Mesodermal cell (in vitro differentiated cells): ENCODE results near the gene CAPRIN1.
"Not testable (repeated sequence)": the region's sequence is repeated elsewhere in the genome, so short reads cannot be mapped to it uniquely, and the experiment has no call there.

Experiments used
- H3K27ac ChIP-seq: 2 replicates; pipeline ENCODE4 v1.7.0; 2013; ENCODE audit warnings: mild to moderate bottlenecking, low read depth, low read length, moderate library complexity; ENCODE audit not compliant: severe bottlenecking
- H3K36me3 ChIP-seq: 2 replicates; pipeline ENCODE4 v1.7.1; 2013; ENCODE audit warnings: mild to moderate bottlenecking, low read length, moderate library complexity; ENCODE audit not compliant: control insufficient read depth, insufficient read depth
- H3K4me1 ChIP-seq: one replicate; pipeline ENCODE4 v1.7.1; 2013; ENCODE audit warnings: mild to moderate bottlenecking, low read length; ENCODE audit not compliant: insufficient read depth, control insufficient read depth, poor library complexity, severe bottlenecking
- H3K4me3 ChIP-seq: 2 replicates; pipeline ENCODE4 v1.7.0; 2013; ENCODE audit warnings: low read length, control low read depth, mild to moderate bottlenecking; ENCODE audit not compliant: insufficient read depth, poor library complexity, severe bottlenecking; ENCODE audit errors: extremely low read depth
- H3K9me3 ChIP-seq: 2 replicates; pipeline ENCODE4 v1.7.1; 2013; ENCODE audit warnings: mild to moderate bottlenecking, low read length, moderate library complexity; ENCODE audit not compliant: control insufficient read depth
- WGBS, 2 experiments: methylation state at CpG; one replicate each; pipeline ENCODE4 v1.1.5; 2013; ENCODE audit warnings: missing lambda C conversion rate in 2 of 2; ENCODE audit not compliant: insufficient coverage in 2 of 2; 5-methylcytosine and 5-hydroxymethylcytosine counted together

The CAPRIN1 gene

GRCh38 chr11:34091825-34092224, 40.3 kb downstream of the CAPRIN1 start:
- Histone ChIP-seq H3K4me1 (no peaks in the 10 kb centered on the region), H3K9me3 (no peaks in the 10 kb centered on the region), H3K36me3 (peaks cover 92% of the 10 kb centered on the region), H3K4me3 (no peak overlapping the region), H3K27ac (no peak overlapping the region)
- 100% methylated on average over 1 of the region's 1 CpG; no CpG with 5 or more reads in 1 of the 2 experiments for WGBS, 2 experiments

GRCh38 chr11:34094900-34095299, 43.4 kb downstream of the CAPRIN1 start:
- 100% methylated on average over 2 of the region's 2 CpGs; no CpG with 5 or more reads in 1 of the 2 experiments for WGBS, 2 experiments
- not testable (repeated sequence) for H3K27ac ChIP-seq, H3K4me1 ChIP-seq, H3K4me3 ChIP-seq, H3K9me3 ChIP-seq
- H3K36me3 ChIP-seq: peaks cover 94% of the 10 kb centered on the region

DNA sequence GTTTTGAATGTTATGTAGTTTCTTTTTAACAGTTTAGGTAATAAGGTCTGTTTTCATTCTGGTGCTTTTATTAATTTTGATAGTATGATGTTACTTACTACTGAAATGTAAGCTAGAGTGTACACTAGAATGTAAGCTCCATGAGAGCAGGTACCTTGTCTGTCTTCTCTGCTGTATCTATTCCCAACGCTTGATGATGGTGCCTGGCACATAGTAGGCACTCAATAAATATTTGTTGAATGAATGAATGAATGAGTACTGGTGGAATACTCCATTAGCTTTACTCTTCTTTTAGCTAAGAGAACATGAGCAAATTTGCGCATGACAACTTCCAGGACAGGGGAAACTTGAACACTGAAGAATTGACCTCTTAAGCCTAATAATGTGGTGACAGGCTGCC, 47.3 kb downstream of the CAPRIN1 start:
- Histone ChIP-seq H3K4me3 (no peak overlapping the region), H3K9me3 (no peaks in the 10 kb centered on the region), H3K4me1 (no peaks in the 10 kb centered on the region), H3K27ac (no peak overlapping the region), H3K36me3 (peaks cover 81% of the 10 kb centered on the region)
- 100% methylated on average over 1 of the region's 2 CpGs; no CpG with 5 or more reads in 1 of the 2 experiments for WGBS, 2 experiments

DNA sequence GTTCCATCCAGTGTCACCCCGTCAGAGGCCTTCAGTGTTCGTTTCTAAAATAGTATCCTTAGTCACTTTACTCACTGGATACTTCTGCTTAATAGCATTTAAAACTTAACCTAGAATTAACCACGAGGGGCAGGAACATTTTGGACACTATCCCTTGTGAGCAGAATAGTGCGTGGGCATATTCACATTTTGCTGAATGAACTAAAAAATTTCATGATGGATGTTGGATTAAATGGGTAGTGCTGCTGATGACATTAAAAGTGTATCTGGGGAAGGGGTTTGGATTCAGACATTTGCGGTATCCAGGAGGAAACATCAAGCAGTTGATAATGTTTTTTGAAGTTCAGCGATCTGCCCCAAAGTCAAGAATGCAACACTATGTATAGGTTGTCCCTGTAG, 53.1 kb downstream of the CAPRIN1 start:
- no peaks in the 10 kb centered on the region for H3K4me1 ChIP-seq
- peak overlapping the region; percentile 93 for H3K27ac ChIP-seq
- H3K9me3 ChIP-seq: no peaks in the 10 kb centered on the region
- peak overlapping the region; percentile 81 for H3K4me3 ChIP-seq
- H3K36me3 ChIP-seq: peaks cover 46% of the 10 kb centered on the region
- WGBS, 2 experiments: 43 to 46% methylated on average over 5 to 6 of the region's 6 CpGs

DNA sequence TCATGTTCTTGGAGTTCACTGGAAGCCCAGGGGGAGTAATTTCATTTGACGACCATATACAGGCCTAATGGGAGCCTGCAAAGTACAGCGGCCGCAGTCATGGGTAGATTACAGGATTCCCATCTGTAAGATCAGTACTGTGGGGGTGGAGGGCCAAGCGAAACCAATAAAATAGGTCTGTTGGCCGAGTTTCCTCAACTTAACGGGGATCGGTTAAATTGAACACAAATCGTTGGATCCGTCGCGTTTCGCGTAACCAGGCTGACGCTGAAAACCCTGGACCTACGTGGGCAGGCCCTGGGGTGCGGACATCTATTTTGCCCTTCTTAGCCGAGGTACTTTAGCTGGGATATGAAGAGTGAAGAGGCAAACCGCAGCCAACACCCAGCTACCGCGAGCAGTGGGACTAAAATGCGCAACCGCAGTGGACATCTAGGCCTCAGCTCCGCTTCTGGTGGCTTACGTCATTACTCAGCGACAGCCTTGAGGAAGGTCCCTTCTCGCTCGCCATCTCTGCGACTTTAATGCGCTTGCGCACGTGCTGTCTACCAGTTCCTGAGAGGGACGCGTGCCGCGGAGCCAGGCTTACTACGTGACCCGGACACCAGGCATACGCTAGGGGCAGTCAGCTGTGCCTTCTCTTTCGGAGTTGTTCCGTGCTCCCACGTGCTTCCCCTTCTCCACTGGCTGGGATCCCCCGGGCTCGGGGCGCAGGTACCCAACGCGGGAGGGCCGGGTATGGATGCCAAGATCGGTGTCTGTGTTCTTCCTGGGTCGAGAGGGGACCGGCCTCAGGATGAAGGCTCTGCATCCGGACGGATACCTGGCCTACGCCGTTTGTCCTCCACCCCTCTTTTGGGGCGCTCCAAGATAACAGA, 53.8 kb downstream of the CAPRIN1 start, which contains the start of gene NAT10:
TSS of gene NAT10 (plus strand) at position 551 of the 878 bp plus-strand sequence. CDS start 2,597 bp downstream, outside the sequence.
- Histone ChIP-seq H3K4me3 (peak within 1 kb of the TSS; percentile 81), H3K9me3 (no peaks in the 10 kb centered on the region), H3K36me3 (peaks cover 46% of the 10 kb centered on the region), H3K4me1 (no peaks in the 10 kb centered on the region), H3K27ac (peak within 1 kb of the TSS; percentile 93)
- 0 to 1% methylated on average over 53 to 54 of the region's 55 CpGs for WGBS, 2 experiments

DNA sequence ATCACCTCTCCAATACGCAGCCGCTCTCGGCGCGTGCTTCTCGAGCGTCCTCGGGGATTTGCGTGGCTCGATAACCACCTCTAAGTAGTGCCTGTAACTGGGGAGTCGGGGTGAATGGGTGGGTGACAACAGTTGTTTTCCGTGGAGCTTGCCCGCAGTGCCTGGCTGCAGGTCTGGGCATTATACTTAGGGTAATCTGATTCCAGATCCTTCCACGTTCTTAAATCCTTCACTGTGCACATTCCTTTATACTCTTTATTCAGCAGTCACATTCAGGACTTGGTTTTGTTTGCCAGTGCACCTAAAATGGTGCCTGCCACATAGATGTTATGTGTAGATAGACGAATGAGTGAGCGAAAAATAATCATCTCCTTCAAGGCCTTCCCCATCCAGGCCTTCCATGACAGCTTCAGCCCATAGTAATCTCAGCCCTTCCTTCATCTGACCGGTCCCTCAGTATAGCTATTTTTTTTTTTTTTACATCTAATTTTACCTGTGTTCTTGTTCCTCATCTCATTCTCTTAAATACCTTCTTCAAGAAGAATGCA, 54.5 kb downstream of the CAPRIN1 start:
- Histone ChIP-seq H3K9me3 (no peaks in the 10 kb centered on the region), H3K36me3 (peaks cover 46% of the 10 kb centered on the region), H3K4me3 (peak overlapping the region; percentile 81), H3K27ac (peak overlapping the region; percentile 93), H3K4me1 (no peaks in the 10 kb centered on the region)
- 0% methylated on average over 5 to 10 of the region's 17 CpGs for whole genome bisulfite sequencing, 2 experiments

GRCh38 chr11:34111722-34112270, 60.3 kb downstream of the CAPRIN1 start:
- no peak overlapping the region for H3K4me3 ChIP-seq
- H3K9me3 ChIP-seq: no peaks in the 10 kb centered on the region
- H3K27ac ChIP-seq: no peak overlapping the region
- peaks cover 89% of the 10 kb centered on the region for H3K36me3 ChIP-seq
- WGBS, 2 experiments: 95 to 100% methylated on average over 3 to 6 of the region's 6 CpGs
- H3K4me1 ChIP-seq: no peaks in the 10 kb centered on the region

- Histone ChIP-seq H3K4me3 (no peak overlapping the region), H3K9me3 (no peaks in the 10 kb centered on the region), H3K27ac (no peak overlapping the region), H3K4me1 (no peaks in the 10 kb centered on the region), H3K36me3 (peaks cover 97% of the 10 kb centered on the region)
- WGBS, 2 experiments: 93 to 100% methylated on average over 2 of the region's 2 CpGs
Measured at GRCh38 chr11:34114014-34114413, 62.5 kb downstream of the CAPRIN1 start.

DNA sequence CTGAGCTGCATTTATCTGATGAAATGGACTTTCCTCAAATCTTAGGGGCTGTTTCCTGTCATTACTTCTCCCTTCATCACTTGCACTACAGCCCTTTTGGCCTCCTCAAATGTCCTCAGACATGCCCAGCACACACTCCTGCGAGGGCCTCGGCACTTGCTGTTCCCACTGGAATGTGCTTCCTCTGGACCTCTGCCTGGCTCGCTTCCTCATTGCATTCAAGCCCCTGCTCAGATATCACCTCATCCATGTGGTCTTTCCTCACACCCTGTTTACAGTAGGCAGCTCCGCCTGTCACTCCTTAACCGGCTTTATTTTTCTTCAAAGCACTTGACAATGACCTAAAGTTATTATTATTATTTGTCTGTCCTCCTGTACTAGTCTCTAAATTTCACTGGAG, 62.9 kb downstream of the CAPRIN1 start:
- Histone ChIP-seq H3K4me1 (no peaks in the 10 kb centered on the region), H3K9me3 (no peaks in the 10 kb centered on the region), H3K4me3 (no peak overlapping the region), H3K36me3 (peaks cover 97% of the 10 kb centered on the region), H3K27ac (no peak overlapping the region)
- WGBS, 2 experiments: 93 to 96% methylated on average over 3 of the region's 5 CpGs

DNA sequence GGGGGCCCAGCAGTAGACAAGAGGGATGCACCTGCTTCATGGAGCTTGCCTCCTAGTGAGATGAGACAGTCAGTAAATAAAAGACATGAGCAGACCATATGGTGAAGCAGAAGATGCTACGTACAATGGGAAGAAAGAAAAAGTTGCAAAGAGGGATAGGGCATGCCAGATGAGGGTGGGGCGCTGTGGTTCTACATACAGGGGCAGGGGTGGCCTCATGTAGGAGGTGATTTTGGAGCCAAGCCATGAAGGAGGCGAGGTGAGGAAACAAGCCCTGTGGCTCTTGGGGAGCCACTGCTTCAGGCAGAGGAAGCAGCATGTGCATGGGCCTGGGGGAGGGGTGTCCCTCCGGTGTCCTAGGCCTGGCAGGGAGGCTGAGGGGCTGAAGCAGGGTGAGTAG, 69.1 kb downstream of the CAPRIN1 start:
- peaks cover 92% of the 10 kb centered on the region for H3K36me3 ChIP-seq

More for the DNA sequence above, 69.1 kb downstream of the CAPRIN1 start:
- H3K9me3 ChIP-seq: no peaks in the 10 kb centered on the region
- no peak overlapping the region for H3K4me3 ChIP-seq
- WGBS, 2 experiments: 88 to 96% methylated on average over 4 of the region's 4 CpGs
- no peaks in the 10 kb centered on the region for H3K4me1 ChIP-seq
- H3K27ac ChIP-seq: no peak overlapping the region
